ENCODE results near the gene RALGPS1. TPM values are rescaled to one million over a fixed set of nuclear protein-coding genes. Genes with fewer than 3 reads are reported as not detected.

RALGPS1 gene
- total and polyA plus RNA-seq, 2 of the 13 experiments (the other 11 are each of a cell fraction or from before 2014, with no cell fraction given): 3.7 to 6.5 TPM

GRCh38 chr9:127197186-127197860 lies 282.7 kb downstream of the RALGPS1 start (continued):
- no peak for TF ChIP-seq SIN3A (IDR thresholded peaks at IDR 0.05; ENCODE audit: borderline replicate concordance, low read depth, low read length)
- TF ChIP-seq HNF4G (IDR thresholded peaks at IDR 0.05; ENCODE audit: borderline replicate concordance, low read depth, low read length): no peak
- TF ChIP-seq HNF4G (CRISPR knock-in tag; IDR thresholded peaks at IDR 0.05; ENCODE audit: borderline replicate concordance, low read depth): no peak
- TF ChIP-seq, protein P1, sequence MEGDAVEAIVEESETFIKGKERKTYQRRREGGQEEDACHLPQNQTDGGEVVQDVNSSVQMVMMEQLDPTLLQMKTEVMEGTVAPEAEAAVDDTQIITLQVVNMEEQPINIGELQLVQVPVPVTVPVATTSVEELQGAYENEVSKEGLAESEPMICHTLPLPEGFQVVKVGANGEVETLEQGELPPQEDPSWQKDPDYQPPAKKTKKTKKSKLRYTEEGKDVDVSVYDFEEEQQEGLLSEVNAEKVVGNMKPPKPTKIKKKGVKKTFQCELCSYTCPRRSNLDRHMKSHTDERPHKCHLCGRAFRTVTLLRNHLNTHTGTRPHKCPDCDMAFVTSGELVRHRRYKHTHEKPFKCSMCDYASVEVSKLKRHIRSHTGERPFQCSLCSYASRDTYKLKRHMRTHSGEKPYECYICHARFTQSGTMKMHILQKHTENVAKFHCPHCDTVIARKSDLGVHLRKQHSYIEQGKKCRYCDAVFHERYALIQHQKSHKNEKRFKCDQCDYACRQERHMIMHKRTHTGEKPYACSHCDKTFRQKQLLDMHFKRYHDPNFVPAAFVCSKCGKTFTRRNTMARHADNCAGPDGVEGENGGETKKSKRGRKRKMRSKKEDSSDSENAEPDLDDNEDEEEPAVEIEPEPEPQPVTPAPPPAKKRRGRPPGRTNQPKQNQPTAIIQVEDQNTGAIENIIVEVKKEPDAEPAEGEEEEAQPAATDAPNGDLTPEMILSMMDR (CRISPR knock-in tag; IDR thresholded peaks at IDR 0.05): peak; percentile 57
- no peak for TF ChIP-seq MIER3 (CRISPR knock-in tag; IDR thresholded peaks at IDR 0.05; ENCODE audit: borderline replicate concordance)
- no peak for TF ChIP-seq ZNF180 (CRISPR knock-in tag; IDR thresholded peaks at IDR 0.05; ENCODE audit: borderline replicate concordance, low read depth)
- TF ChIP-seq ZNF557 (CRISPR knock-in tag; IDR thresholded peaks at IDR 0.05): no peak
- TF ChIP-seq NFYB (CRISPR knock-in tag; IDR thresholded peaks at IDR 0.05): no peak
- no peak for TF ChIP-seq ZNF275 (CRISPR knock-in tag; IDR thresholded peaks at IDR 0.05; ENCODE audit: borderline replicate concordance)
- no peak for TF ChIP-seq MTERF4 (CRISPR knock-in tag; IDR thresholded peaks at IDR 0.05)
- TF ChIP-seq ZNF687 (CRISPR knock-in tag; IDR thresholded peaks at IDR 0.05): peak; percentile 25; the same call in 1 of the 2 replicates
- TF ChIP-seq MIER2 (CRISPR knock-in tag; IDR thresholded peaks at IDR 0.05): no peak
- TF ChIP-seq KLF16 (CRISPR knock-in tag; IDR thresholded peaks at IDR 0.05): no peak
- TF ChIP-seq XBP1 (CRISPR knock-in tag; IDR thresholded peaks at IDR 0.05): no peak
- TF ChIP-seq MBNL3 (CRISPR knock-in tag; conservative IDR thresholded peaks at IDR 0.05): no peak
- TF ChIP-seq CSRNP1 (CRISPR knock-in tag; IDR thresholded peaks at IDR 0.05): no peak
- TF ChIP-seq ZNF75D (CRISPR knock-in tag; IDR thresholded peaks at IDR 0.05; ENCODE audit: borderline replicate concordance): no peak
- no peak for TF ChIP-seq ZNF230 (CRISPR knock-in tag; IDR thresholded peaks at IDR 0.05)

Measured in HepG2 (cell line).